ENCODE measurements around the gene B4GALT1. TPM values are rescaled to one million over a fixed set of nuclear protein-coding genes. Genes with fewer than 3 reads are reported as not detected.

B4GALT1 gene
- total RNA-seq, 1 donor from 2014 or later: 72.0 TPM

- Histone ChIP-seq H3K4me3 (no peak overlapping the region), H3K27me3 (ENCODE audit: low read depth) (no peaks in the 10 kb centered on the region), H3K9me3 (no peaks in the 10 kb centered on the region), H3K4me1 (peaks cover 21% of the 10 kb centered on the region), H3K27ac (no peak overlapping the region), H3K36me3 (peaks cover 43% of the 10 kb centered on the region)
- ATAC-seq: no peak
- no peak for DNase-seq
- TF ChIP-seq, protein P1, sequence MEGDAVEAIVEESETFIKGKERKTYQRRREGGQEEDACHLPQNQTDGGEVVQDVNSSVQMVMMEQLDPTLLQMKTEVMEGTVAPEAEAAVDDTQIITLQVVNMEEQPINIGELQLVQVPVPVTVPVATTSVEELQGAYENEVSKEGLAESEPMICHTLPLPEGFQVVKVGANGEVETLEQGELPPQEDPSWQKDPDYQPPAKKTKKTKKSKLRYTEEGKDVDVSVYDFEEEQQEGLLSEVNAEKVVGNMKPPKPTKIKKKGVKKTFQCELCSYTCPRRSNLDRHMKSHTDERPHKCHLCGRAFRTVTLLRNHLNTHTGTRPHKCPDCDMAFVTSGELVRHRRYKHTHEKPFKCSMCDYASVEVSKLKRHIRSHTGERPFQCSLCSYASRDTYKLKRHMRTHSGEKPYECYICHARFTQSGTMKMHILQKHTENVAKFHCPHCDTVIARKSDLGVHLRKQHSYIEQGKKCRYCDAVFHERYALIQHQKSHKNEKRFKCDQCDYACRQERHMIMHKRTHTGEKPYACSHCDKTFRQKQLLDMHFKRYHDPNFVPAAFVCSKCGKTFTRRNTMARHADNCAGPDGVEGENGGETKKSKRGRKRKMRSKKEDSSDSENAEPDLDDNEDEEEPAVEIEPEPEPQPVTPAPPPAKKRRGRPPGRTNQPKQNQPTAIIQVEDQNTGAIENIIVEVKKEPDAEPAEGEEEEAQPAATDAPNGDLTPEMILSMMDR (IDR thresholded peaks at IDR 0.05): no peak
- intact Hi-C loops (cut with DNase I): no loop called here
Measured at GRCh38 chr9:33108472-33108871, 58.7 kb downstream of the B4GALT1 start.

DNA sequence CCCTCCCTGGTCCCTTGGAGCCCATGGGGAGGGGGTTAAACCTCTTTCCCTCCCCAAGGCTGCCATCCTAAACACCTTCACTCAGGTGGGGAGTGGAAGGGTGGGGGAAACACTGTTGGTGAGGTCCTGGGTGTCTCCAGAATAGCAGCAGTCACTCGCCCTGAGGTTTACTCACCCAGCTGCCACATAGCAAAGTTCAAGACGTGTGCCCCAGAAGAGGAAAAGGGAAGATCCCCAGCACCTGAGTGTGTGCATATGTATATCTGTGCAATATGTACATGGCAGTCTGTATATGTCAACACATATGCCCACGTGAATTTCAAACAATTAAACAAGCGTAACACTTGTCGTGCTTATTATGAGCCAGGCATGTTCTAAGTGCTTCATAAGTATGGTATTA, 59.4 kb downstream of the B4GALT1 start:
- Histone ChIP-seq H3K27ac (peak overlapping the region; percentile 70), H3K4me3 (no peak overlapping the region), H3K36me3 (peaks cover 36% of the 10 kb centered on the region), H3K27me3 (ENCODE audit: low read depth) (no peaks in the 10 kb centered on the region), H3K4me1 (peaks cover 21% of the 10 kb centered on the region), H3K9me3 (no peaks in the 10 kb centered on the region)
- ATAC-seq: peak in 1 of 2 donors; percentile 3
- TF ChIP-seq, protein P1 (IDR thresholded peaks at IDR 0.05): no peak
- intact Hi-C loops (cut with DNase I): no loop called here
- no peak for DNase-seq

- H3K36me3 ChIP-seq: peaks cover 28% of the 10 kb centered on the region
- ATAC-seq (peak; percentile 28 to 45), DNase-seq (no peak)
- H3K27me3 ChIP-seq (ENCODE audit: low read depth): no peaks in the 10 kb centered on the region
- H3K4me1 ChIP-seq: peaks cover 21% of the 10 kb centered on the region
- intact Hi-C loops (cut with DNase I): no loop called here
- peak overlapping the region; percentile 70 for H3K27ac ChIP-seq
- H3K9me3 ChIP-seq: no peaks in the 10 kb centered on the region
- H3K4me3 ChIP-seq: no peak overlapping the region
- TF ChIP-seq, protein P1 (IDR thresholded peaks at IDR 0.05): no peak
Measured at GRCh38 chr9:33106827-33107621, 60.1 kb downstream of the B4GALT1 start.

DNA sequence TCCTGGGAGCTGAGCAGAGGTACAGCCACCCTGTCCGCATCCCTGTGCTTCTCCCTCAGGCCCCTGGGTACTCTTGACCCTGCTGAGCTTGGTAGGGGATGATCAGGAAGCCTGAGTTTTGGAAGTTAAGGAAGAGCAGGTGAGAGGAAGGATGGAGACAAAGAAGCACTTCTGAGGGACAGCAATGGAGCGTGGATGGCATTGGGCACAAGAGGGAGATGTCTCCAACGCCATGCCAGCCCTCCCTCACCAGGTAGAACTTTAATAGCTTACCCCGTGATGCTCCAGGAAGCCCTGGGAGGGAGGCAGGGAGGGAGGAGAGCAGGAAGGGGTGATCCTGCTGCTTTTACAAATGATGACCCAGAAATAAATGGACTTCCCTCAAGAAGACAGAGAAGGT, 60.8 kb downstream of the B4GALT1 start:
- peak overlapping the region; percentile 70 for H3K27ac ChIP-seq
- H3K4me1 ChIP-seq: peaks cover 21% of the 10 kb centered on the region

GRCh38 chr9:33105959-33106358, 61.2 kb downstream of the B4GALT1 start:
- H3K27me3 ChIP-seq (ENCODE audit: low read depth): no peaks in the 10 kb centered on the region
- ATAC-seq (no peak), DNase-seq (no peak)
- TF ChIP-seq, protein P1 (IDR thresholded peaks at IDR 0.05): no peak
- no peak overlapping the region for H3K4me3 ChIP-seq
- H3K9me3 ChIP-seq: no peaks in the 10 kb centered on the region
- H3K4me1 ChIP-seq: peaks cover 21% of the 10 kb centered on the region
- H3K27ac ChIP-seq: no peak overlapping the region
- peaks cover 18% of the 10 kb centered on the region for H3K36me3 ChIP-seq
- intact Hi-C loops (cut with DNase I): no loop called here

More for the DNA sequence above, 60.8 kb downstream of the B4GALT1 start:
- intact Hi-C loops (cut with DNase I): no loop called here
- TF ChIP-seq, protein P1 (IDR thresholded peaks at IDR 0.05): no peak
- Histone ChIP-seq H3K9me3 (no peaks in the 10 kb centered on the region), H3K4me3 (no peak overlapping the region), H3K36me3 (peaks cover 22% of the 10 kb centered on the region), H3K27me3 (ENCODE audit: low read depth) (no peaks in the 10 kb centered on the region)
- DNase-seq (no peak), ATAC-seq (no peak)
